ENCODE measurements around the gene SEMA6B.

Gene SEMA6B

GRCh38 chr19:4512070-4512469, 47.4 kb downstream of the SEMA6B start:
- no peak overlapping the region for H3K4me3 ChIP-seq (ENCODE audit: low read depth, low read length)
- H3K79me1 ChIP-seq (ENCODE audit: low read length) = no peaks in the 10 kb centered on the region
- DNase-seq = no peak
- no peak overlapping the region for H3K9ac ChIP-seq (ENCODE audit: low read length)
- H3K23ac ChIP-seq (ENCODE audit: low read length) = no peak overlapping the region
- no peak overlapping the region for H4K91ac ChIP-seq (ENCODE audit: low read depth, low read length)
- no peaks in the 10 kb centered on the region for H3K79me2 ChIP-seq (ENCODE audit: control insufficient read depth, insufficient read depth, low read length, poor library complexity)
- H3K36me3 ChIP-seq (ENCODE audit: control insufficient read depth in 1 of 2, insufficient read depth in 2 of 2, low read length in 2 of 2) = peaks cover 0 to 2% of the 10 kb centered on the region in 2 experiments
- H3K18ac ChIP-seq (ENCODE audit: low read length) = no peak overlapping the region
- no peak overlapping the region for H4K8ac ChIP-seq (ENCODE audit: low read depth, low read length)
- no peak overlapping the region for H3K4ac ChIP-seq (ENCODE audit: low read depth, low read length)
- no peak overlapping the region for H2BK120ac ChIP-seq (ENCODE audit: insufficient read depth, low read length, poor library complexity)
- no peak overlapping the region for H2BK5ac ChIP-seq (ENCODE audit: low read depth, low read length, poor library complexity)
- H2AFZ ChIP-seq (ENCODE audit: insufficient read depth, low read length, poor library complexity) = no peak overlapping the region
- WGBS (ENCODE audit: extremely low coverage, insufficient coverage, insufficient read length) = no CpG with 5 or more reads among the region's 17 CpGs
- H2BK12ac ChIP-seq (ENCODE audit: low read length) = no peak overlapping the region
- no peaks in the 10 kb centered on the region for H3K27me3 ChIP-seq (ENCODE audit: insufficient read depth, low read length)
- peaks cover 8% of the 10 kb centered on the region for H3K9me3 ChIP-seq (ENCODE audit: insufficient read depth, low read depth, low read length)
- no peak overlapping the region for H3K14ac ChIP-seq (ENCODE audit: low read length)
- no peak overlapping the region for H2AK5ac ChIP-seq (ENCODE audit: low read length)
- no peak overlapping the region for H3K27ac ChIP-seq (ENCODE audit: low read depth, low read length)
- no peaks in the 10 kb centered on the region for H3K4me1 ChIP-seq (ENCODE audit: control insufficient read depth in 1 of 2, insufficient read depth in 2 of 2, low read length in 2 of 2)
- H3K4me2 ChIP-seq (ENCODE audit: low read length) = no peak overlapping the region
- H4K12ac ChIP-seq (ENCODE audit: low read depth, low read length) = no peak overlapping the region

GRCh38 chr19:4511300-4512054, 48.0 kb downstream of the SEMA6B start:
- Histone ChIP-seq H3K9ac (ENCODE audit: low read length) (no peak overlapping the region), H3K18ac (ENCODE audit: low read length) (no peak overlapping the region), H4K91ac (ENCODE audit: low read depth, low read length) (no peak overlapping the region), H2AK5ac (ENCODE audit: low read length) (no peak overlapping the region), H2BK5ac (ENCODE audit: low read depth, low read length, poor library complexity) (no peak overlapping the region), H3K4me3 (ENCODE audit: low read depth, low read length) (no peak overlapping the region), H2BK12ac (ENCODE audit: low read length) (no peak overlapping the region), H3K4me1 (ENCODE audit: control insufficient read depth in 1 of 2, insufficient read depth in 2 of 2, low read length in 2 of 2) (no peaks in the 10 kb centered on the region), H4K8ac (ENCODE audit: low read depth, low read length) (no peak overlapping the region), H3K27me3 (ENCODE audit: insufficient read depth, low read length) (no peaks in the 10 kb centered on the region), H2BK120ac (ENCODE audit: insufficient read depth, low read length, poor library complexity) (no peak overlapping the region), H3K23ac (ENCODE audit: low read length) (no peak overlapping the region), H3K36me3 (ENCODE audit: control insufficient read depth in 1 of 2, insufficient read depth in 2 of 2, low read length in 2 of 2) (peaks cover 0 to 6% of the 10 kb centered on the region in 2 experiments), H3K9me3 (ENCODE audit: insufficient read depth, low read depth, low read length) (peaks cover 8% of the 10 kb centered on the region), H3K27ac (ENCODE audit: low read depth, low read length) (no peak overlapping the region), H4K12ac (ENCODE audit: low read depth, low read length) (no peak overlapping the region), H3K14ac (ENCODE audit: low read length) (no peak overlapping the region), H2AFZ (ENCODE audit: insufficient read depth, low read length, poor library complexity) (no peak overlapping the region), H3K79me1 (ENCODE audit: low read length) (no peaks in the 10 kb centered on the region), H3K4me2 (ENCODE audit: low read length) (no peak overlapping the region), H3K4ac (ENCODE audit: low read depth, low read length) (no peak overlapping the region), H3K79me2 (ENCODE audit: control insufficient read depth, insufficient read depth, low read length, poor library complexity) (no peaks in the 10 kb centered on the region)
- DNase-seq = no peak
- WGBS (ENCODE audit: extremely low coverage, insufficient coverage, insufficient read length) = no CpG with 5 or more reads among the region's 27 CpGs

- no peaks in the 10 kb centered on the region for H3K79me1 ChIP-seq (ENCODE audit: low read length)
- no peak overlapping the region for H2BK12ac ChIP-seq (ENCODE audit: low read length)
- H2BK5ac ChIP-seq (ENCODE audit: low read depth, low read length, poor library complexity) = no peak overlapping the region
- no peak overlapping the region for H4K12ac ChIP-seq (ENCODE audit: low read depth, low read length)
- H3K18ac ChIP-seq (ENCODE audit: low read length) = no peak overlapping the region
- H3K4me1 ChIP-seq (ENCODE audit: control insufficient read depth in 1 of 2, insufficient read depth in 2 of 2, low read length in 2 of 2) = no peaks in the 10 kb centered on the region
- no peak for DNase-seq
- H3K79me2 ChIP-seq (ENCODE audit: control insufficient read depth, insufficient read depth, low read length, poor library complexity) = no peaks in the 10 kb centered on the region
- no peak overlapping the region for H3K14ac ChIP-seq (ENCODE audit: low read length)
- H3K27me3 ChIP-seq (ENCODE audit: insufficient read depth, low read length) = no peaks in the 10 kb centered on the region
- no peak overlapping the region for H4K91ac ChIP-seq (ENCODE audit: low read depth, low read length)
- H3K27ac ChIP-seq (ENCODE audit: low read depth, low read length) = no peak overlapping the region
- no peak overlapping the region for H2AFZ ChIP-seq (ENCODE audit: insufficient read depth, low read length, poor library complexity)
- no CpG with 5 or more reads among the region's 37 CpGs for WGBS (ENCODE audit: extremely low coverage, insufficient coverage, insufficient read length)
- H3K4me3 ChIP-seq (ENCODE audit: low read depth, low read length) = no peak overlapping the region
- no peak overlapping the region for H3K23ac ChIP-seq (ENCODE audit: low read length)
- no peak overlapping the region for H3K4me2 ChIP-seq (ENCODE audit: low read length)
- H3K4ac ChIP-seq (ENCODE audit: low read depth, low read length) = no peak overlapping the region
- H2AK5ac ChIP-seq (ENCODE audit: low read length) = no peak overlapping the region
- no peak overlapping the region for H4K8ac ChIP-seq (ENCODE audit: low read depth, low read length)
- H3K9ac ChIP-seq (ENCODE audit: low read length) = no peak overlapping the region
- peaks cover 8% of the 10 kb centered on the region for H3K9me3 ChIP-seq (ENCODE audit: insufficient read depth, low read depth, low read length)
- peaks cover 4 to 12% of the 10 kb centered on the region in 2 experiments for H3K36me3 ChIP-seq (ENCODE audit: control insufficient read depth in 1 of 2, insufficient read depth in 2 of 2, low read length in 2 of 2)
- no peak overlapping the region for H2BK120ac ChIP-seq (ENCODE audit: insufficient read depth, low read length, poor library complexity)
Observed at GRCh38 chr19:4510435-4511255, 48.8 kb downstream of the SEMA6B start.

GRCh38 chr19:4508698-4509097, 50.8 kb downstream of the SEMA6B start:
- H3K4me3 ChIP-seq (ENCODE audit: low read depth, low read length) = no peak overlapping the region
- no peak overlapping the region for H3K23ac ChIP-seq (ENCODE audit: low read length)
- H3K18ac ChIP-seq (ENCODE audit: low read length) = no peak overlapping the region
- no peak overlapping the region for H2BK5ac ChIP-seq (ENCODE audit: low read depth, low read length, poor library complexity)
- no peak overlapping the region for H3K4ac ChIP-seq (ENCODE audit: low read depth, low read length)
- H2BK12ac ChIP-seq (ENCODE audit: low read length) = no peak overlapping the region
- no peaks in the 10 kb centered on the region for H3K79me1 ChIP-seq (ENCODE audit: low read length)
- H2AFZ ChIP-seq (ENCODE audit: insufficient read depth, low read length, poor library complexity) = no peak overlapping the region
- no peaks in the 10 kb centered on the region for H3K79me2 ChIP-seq (ENCODE audit: control insufficient read depth, insufficient read depth, low read length, poor library complexity)
- H3K14ac ChIP-seq (ENCODE audit: low read length) = no peak overlapping the region
- no peak overlapping the region for H2BK120ac ChIP-seq (ENCODE audit: insufficient read depth, low read length, poor library complexity)
- peak; percentile 44 to 72 for DNase-seq
- no peak overlapping the region for H2AK5ac ChIP-seq (ENCODE audit: low read length)
- no peak overlapping the region for H4K12ac ChIP-seq (ENCODE audit: low read depth, low read length)
- H3K9ac ChIP-seq (ENCODE audit: low read length) = no peak overlapping the region
- no CpG with 5 or more reads among the region's 21 CpGs for WGBS (ENCODE audit: extremely low coverage, insufficient coverage, insufficient read length)
- H3K36me3 ChIP-seq (ENCODE audit: control insufficient read depth in 1 of 2, insufficient read depth in 2 of 2, low read length in 2 of 2) = peaks cover 21 to 26% of the 10 kb centered on the region in 2 experiments
- peaks cover 8% of the 10 kb centered on the region for H3K9me3 ChIP-seq (ENCODE audit: insufficient read depth, low read depth, low read length)
- no peak overlapping the region for H4K8ac ChIP-seq (ENCODE audit: low read depth, low read length)
- no peaks in the 10 kb centered on the region for H3K4me1 ChIP-seq (ENCODE audit: control insufficient read depth in 1 of 2, insufficient read depth in 2 of 2, low read length in 2 of 2)
- H3K4me2 ChIP-seq (ENCODE audit: low read length) = no peak overlapping the region
- no peak overlapping the region for H4K91ac ChIP-seq (ENCODE audit: low read depth, low read length)
- H3K27ac ChIP-seq (ENCODE audit: low read depth, low read length) = no peak overlapping the region
- no peaks in the 10 kb centered on the region for H3K27me3 ChIP-seq (ENCODE audit: insufficient read depth, low read length)
